Stimulated activated CD8-positive, alpha-beta memory T cell treated with anti-CD3 and anti-CD28 coated beads, Interleukin-15, amount 100 ng/mL, for 4 hours (primary cell): ENCODE results near the gene NCOA3.

Experiments
- DNase-seq, 2 donors: peaks; one replicate each; pipeline ENCODE4 v3.0.0-alpha.2; 2020; ENCODE audit warnings: low read depth in 2 of 2

The NCOA3 gene

DNA sequence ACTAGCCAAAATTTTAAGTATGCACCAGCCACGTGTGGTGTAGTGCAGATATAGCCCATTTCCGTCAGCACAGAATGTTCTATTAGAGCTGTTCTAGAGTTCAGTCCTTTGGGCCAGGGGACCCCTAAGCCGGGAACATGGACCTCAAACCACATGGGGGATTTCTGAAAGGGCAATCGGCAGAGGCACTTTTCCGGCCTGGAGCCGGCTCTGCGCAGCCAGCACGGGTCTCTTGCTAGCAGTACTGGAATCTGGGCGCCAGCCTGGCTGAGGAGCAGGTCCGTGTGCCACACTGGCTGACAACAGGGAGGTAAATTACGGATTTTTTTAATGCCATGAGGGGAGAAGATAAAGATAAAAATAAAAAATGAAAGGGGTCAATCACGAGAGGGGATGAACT is 163.1 kb downstream of the NCOA3 start:
- DNase-seq: no peak

DNA sequence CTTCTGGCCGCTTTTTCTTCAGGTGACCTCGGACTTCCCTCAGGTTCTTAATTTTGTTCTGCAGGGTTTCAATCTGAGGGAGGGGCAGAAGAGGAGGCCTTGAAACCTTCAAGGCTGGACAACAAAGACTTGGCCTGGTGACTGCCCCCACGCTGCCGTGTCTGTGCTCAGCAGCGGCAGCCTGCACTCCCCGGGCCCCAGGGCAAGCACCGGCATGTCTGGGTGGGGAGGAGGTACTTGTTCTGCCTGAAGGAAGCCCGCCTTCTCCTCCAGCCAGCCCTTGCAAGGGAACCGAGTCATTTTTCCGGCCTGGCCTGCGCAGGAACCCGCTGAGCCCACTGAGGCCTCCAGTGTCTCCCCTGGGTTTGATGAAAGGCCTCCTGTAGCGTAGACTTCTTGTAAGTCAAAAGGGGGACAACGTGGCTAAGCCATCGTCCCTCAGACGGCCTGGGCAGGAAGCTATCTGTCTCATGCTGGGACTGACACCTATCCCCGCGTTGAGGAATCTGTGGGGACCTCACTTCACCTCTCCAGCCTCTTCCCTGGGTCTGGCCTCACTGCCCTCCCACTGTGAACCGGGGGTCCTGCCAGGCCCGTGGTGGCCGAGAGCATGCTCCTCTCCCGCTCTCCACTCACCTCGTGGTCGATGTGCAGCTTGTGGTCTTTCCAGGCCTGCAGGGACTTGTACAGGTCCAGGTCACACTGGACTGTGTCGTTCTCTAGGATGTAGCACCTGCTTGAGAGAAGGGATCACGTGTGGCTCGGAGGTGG is 163.7 kb downstream of the NCOA3 start:
- no peak for DNase-seq

DNA sequence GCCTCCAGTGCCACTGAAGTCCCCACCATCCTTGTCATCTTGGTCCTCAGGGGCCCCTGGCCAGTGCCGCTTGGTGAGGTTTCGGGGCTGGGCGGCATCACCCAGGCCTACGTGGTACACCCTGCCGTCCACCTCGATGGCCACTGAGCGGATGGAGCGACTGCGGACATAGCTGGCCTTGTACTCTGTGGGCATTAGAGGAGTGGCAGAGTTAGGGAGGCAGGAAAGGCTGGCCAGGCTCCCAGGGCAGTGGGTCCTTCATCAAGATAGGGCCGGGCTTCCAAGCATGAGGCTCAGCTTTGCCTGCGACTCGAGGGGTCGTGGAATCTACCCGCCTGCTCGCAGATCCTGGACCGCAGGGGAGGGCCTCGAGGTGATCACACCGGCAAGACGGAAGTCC is 164.6 kb downstream of the NCOA3 start:
- DNase-seq: no peak

DNA sequence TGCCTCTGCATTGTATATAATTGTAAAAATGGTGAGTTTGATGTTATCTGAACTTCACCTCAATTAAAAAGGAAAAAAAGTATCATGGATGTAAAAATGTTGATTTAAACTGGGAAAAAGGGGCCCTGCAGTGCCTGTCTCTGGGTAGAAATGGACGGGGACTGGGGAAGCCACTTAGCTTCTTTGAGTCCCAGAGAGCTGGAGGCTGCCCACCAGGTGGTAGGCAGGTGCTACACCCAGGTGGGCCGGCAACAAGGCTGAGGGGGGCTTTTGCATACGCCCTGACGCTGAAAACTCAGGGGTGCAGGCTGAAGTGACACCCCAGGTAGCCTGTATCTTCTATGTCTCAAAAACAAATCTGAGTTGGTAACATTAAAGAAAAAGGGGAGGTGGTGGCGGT is 165.4 kb downstream of the NCOA3 start:
- DNase-seq: no peak

DNA sequence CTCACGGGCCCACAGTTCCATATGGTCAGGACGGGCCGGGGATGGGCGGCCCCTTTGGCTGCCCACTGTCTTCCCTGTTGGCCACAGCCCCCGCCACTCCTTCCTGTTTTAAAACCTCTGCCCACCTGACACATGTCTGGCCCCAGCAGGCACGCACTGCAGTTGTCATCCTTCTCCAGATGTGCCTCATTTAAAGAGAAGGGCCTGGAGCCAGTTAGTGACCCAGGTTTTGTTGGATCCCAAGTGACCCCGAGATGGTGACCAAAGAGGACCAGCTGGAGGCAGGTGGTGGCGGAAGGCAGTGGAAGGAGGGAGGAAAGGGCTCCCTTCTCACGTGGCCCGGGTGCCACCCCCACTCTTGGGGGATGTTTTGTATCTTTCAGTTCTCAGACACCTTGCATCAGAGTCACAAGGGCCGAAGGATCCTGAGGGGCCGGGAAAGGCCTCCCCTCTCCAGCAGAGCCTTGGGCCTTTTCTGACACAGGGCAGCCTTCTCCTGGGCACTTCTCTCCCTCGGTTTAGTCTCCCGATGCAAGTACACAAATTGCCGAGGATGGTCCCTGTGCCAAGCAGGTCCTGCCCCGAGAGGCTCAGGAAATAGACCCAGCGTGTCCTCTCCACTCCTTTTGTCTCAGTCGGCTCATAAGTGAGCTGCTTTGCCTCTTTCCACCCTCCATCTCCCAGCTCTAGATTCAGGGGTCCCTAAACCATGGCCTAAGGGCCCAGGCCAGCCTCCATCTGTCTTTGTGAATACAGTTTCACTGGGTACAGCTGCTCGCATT is 166.0 kb downstream of the NCOA3 start:
- no peak for DNase-seq

DNA sequence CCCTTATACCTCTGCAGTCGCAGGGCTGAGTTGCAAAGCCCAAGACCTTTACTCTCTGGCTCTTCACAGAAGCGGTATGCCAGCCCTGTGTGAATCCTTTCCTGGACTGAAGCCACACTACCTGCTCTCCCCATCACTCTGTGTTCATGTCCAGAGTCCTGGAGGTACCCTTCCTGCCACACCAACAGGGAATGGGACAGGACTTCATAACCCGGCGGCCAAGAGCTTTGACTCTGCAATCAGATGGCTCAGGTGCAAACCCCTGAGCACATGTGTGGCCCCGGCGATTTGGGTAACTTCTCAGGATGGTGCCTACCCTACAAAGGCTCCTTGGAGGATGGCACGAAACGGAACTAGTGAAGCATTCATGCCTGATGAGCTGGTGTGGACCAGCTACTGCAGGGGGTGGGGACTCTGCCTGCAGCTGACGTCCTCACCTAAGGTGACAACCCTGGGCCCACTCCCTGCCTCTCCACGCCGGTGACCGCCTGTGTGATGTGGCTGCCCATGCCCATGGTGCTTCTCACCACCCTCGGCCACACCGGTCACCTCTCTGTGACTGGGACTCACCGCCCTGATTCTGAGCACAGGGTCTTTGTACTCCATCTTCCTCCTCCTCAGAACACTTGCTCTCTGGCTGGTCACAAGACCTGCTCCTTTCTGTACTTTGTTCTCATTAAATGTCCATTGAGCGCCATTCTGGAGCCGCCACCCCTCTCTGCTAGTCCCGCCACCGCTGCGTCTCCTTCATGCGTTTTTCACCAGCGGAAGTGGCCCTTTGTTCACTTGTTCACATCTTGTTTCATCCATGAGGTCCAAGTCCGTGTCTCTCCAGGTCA is 166.8 kb downstream of the NCOA3 start:
- no peak for DNase-seq

DNA sequence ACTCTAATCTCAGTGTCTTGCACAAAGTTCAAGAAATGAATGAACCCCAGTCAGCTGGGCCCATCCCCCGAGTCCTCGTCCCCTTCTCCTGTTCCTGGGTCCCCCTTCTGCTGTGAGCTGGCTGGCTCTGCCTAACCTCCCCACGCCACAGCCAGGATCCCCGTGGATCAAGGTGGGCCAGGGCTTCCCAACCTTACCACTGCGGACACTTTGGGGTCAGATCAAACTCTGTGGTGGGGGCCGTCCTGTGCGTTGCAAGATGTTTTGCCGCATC is 167.4 kb downstream of the NCOA3 start:
- no peak for DNase-seq

DNA sequence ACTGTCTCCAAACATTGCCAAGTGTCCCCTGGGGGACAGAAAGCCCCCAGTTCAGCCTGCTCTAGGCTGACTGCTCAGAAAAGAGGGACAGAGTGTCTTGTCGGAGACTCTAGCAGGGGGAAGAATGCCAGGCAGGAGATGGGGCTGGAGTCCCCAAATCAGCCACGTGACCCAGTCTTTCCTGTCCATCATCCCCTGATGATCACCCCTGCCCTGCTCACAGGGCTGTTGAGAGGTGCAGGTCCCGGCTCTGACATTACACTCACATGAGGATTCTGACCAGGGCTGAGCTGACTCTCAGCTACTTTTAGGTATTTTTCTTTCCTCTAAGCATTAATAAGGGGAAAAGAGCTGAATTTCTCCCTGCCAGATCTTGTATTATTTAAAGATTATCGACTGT is 167.8 kb downstream of the NCOA3 start:
- DNase-seq: no peak

DNA sequence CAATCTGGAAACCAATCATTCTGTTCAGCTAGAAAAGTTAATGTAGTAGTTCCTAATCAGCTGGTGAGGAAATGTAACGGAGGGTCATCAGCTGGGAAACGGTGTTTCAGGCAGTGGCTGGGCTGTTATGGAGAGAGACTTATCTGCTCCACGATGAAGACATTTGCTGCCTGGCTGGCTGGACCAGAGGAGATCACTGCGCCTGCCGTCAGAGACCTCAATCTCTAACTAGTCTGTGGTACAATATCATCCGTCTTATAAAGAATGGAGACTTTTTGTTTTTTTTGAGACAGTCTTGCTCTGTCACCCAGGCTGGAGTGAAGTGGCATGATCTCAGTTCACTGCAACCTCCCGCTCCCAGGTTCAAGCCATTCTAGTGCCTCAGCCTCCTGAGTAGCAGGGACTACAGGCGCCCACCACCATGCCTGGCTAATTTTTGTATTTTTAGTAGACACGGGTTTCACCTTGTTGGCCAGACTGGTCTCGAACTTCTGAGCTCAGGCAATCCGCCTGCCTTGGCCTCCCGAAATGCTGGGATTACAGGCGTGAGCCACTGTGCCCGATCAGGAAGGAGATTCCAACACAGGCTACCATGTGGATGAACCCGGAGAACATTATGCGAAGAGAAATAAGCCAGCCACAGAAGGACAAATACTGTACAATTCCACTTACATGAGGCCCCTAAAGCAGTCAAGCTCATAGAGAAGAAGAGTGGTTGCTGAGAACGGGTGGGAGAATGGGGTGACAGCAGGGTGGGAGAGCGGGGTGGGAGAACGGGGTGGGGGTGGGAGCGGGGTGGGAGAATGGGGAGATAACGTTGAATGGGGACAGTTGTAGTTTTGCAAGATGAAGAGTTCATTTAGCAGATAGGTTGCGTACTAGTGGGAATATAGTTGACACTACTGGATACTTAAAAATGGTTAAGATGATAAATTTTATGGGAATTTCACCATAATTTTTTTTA is 168.5 kb downstream of the NCOA3 start:
- DNase-seq: no peak

DNA sequence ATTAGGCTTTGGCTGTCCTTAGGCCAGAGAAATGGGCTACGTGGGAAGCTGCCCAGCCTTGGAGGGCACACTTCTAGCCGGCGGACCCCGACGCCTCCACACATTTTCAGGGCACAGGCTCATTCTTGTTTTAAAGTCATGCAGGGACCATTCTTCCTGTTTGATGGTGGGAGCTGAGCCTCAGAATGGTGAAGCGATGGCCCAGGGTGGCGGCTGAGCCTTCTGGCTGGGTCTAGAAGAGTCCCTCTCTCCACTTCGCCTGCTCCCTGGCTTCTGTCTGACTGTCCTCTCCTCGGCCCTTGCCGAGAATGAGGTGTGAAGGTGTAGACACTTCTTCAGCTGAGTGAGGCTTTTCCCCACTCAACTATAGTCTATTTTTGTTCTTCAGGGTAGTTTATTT is 169.2 kb downstream of the NCOA3 start:
- no peak for DNase-seq

DNA sequence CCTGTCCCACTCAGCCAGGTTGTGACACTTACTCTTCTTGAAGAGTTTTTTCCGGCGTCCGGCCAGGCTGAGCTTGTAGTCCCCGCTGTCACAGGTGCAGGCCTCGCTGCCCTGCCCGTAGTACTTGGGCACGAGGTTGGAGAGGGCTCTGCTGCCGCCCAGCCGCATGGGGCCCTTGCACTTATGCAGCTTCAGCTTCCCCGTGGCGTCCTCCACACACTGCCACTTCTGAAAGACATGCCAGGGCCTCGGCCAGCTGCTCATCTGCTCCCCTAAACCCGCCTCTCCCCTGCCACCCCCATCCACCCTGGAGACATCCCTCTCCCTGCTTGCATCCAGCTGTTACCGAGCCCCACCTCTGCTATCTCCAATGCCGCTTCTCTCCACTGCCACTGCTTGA is 170.5 kb downstream of the NCOA3 start:
- DNase-seq: no peak

DNA sequence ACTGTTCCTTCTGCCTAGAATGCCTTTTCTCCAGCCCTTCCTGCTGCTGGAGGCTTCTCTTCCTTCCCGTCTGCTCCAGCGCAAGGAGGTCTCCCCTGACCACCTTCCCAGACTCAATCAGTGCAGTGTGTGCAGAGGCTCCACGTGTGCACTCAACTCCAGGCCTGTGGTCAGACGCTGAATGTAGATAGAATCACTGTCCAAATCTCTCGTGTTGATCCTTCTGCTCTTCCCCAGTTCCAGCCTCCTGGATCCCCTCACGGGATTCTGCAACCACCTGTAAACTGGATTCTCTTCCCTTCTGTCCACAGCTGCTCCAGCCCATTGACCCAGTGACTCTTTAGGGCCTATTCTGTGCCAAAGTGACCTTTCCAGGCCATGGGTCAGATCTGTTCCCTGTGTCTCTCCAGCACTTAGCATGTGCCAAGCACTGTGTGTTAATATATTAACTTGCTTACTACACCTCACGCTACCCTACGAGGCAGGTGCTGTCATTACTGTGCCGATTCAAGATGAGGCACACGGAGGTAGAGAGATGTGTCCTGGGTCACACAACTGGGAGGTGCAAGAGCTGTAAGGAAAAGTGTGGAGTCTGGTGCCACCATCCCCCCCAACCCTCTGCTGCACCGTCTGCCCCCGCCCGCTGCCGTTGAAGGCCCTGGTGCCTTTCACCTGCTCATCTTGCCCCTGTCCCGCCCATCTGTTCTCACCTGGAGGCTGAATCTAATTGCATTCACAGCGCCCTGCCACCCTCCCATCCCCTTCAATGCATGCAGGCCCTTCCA is 171.4 kb downstream of the NCOA3 start:
- DNase-seq: no peak

DNA sequence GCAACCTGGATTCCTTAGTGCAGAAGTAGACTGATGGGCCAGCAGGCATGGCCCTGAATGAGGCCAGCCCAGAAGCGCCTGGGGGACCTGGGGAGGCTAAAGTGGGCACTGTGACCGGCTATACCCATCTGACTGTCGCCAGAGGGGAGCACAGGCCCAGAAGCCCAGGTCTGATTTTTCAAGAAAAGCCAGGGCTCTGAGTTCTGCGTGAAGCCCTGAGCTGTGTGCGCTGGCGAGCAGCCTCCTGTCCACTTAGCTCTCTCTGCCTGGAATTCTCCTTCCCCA is 171.9 kb downstream of the NCOA3 start:
- no peak for DNase-seq

DNA sequence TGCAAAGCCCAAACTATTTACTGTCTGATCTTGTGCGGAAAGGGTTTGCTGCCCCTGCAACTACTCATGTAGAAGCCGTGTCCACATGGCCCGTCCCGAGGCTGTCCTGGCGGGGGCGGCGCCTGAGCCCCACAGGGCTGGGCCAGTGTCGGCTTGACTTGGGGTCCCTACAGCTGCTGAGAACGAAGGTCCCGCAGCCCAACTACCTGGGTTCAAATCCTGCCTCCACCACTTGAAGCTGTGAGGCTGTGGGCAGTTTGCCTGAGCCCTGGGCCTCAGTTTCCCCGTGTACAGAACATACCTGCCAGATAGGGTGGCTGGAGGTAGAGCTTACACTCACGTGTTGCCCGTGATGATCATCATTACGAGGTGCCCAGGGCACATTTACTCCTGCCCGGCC is 172.5 kb downstream of the NCOA3 start:
- DNase-seq: no peak

DNA sequence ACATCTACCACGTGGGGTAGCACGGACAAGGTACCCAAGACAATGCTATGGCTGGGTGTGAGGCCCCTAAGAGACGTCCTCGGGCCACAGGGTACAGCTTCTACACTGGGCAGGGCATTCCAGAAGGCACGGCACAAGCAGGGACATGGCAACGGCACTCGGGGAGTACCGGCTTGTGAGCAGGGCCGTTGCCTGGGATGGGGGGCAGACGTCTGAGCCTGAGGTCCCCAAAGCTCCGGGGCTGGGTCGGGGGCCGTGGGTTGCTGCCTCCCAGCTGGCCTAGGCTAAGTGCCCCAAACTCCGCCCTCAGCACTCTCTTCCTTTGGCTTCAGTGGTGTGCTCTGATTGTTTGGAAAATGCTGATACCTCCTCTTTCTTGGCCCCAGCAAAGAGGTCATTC is 173.0 kb downstream of the NCOA3 start:
- no peak for DNase-seq

DNA sequence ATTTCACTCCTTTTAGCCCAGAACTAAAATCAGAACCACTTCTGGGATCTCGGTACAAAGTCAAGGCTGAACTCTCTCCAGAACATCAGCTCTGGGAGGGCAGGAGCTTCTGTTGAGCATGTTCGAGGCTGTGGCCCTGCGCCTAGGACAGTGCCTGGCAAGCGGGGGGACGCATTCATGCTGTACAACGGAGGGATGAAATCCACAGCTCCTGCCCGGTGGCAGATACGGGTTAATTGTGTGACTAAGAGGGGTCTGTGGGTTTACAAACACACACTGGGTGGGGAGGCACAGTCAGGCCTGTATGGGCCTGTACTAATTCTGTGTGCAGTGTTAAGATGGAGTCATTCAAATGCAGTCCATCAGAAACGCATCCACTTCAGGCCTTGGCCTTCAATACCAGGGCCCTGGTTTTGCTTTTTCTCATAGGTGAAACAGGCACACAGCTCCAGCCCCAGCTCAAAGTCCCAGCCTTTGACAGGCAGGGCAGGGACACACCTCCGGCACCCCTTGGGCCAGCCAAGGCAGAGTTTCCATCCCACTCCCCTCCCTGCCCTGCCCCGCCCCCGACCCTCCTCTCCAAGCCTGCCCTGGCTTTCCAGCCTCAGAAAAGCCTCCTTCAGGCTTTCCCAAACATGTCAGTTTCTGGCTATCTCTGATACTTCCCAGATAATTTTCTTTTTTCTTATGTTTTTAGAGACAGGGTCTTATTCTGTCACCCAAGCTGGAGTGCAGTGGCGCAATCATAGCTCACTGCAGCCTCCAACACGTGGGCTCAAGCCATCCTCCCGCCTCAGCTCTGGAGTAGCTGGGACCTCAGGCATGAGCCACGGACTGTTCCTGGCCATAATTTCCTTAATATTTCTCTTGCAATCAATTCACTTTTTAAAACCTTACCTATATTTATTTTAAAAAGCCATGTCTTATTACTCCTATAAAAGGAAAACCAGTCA is 173.8 kb downstream of the NCOA3 start:
- DNase-seq: no peak

DNA sequence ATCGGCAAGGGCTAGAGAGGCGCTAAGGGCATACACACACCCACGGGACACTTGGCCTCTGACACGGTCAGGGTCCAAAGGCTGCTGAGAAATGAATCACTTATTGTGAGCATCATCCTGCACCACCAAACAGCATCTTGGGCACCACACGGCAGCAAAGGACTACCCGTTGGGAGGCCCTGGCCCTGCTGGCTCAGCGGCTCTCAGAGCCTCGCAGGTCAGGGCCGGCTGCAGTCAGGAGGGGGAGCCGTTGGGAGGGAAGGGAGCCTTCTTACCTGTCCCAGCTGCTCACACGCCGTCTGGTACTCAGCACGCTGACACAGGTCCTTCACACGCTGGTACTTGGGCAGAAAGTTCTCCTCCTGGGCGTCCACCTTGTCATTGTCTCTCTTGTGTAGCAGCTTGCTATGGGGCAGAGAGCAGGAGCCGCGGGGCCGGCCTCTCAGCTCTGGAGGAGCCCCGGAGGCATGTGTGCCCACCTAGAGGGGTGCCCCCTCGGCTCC is 174.6 kb downstream of the NCOA3 start:
- no peak for DNase-seq

DNA sequence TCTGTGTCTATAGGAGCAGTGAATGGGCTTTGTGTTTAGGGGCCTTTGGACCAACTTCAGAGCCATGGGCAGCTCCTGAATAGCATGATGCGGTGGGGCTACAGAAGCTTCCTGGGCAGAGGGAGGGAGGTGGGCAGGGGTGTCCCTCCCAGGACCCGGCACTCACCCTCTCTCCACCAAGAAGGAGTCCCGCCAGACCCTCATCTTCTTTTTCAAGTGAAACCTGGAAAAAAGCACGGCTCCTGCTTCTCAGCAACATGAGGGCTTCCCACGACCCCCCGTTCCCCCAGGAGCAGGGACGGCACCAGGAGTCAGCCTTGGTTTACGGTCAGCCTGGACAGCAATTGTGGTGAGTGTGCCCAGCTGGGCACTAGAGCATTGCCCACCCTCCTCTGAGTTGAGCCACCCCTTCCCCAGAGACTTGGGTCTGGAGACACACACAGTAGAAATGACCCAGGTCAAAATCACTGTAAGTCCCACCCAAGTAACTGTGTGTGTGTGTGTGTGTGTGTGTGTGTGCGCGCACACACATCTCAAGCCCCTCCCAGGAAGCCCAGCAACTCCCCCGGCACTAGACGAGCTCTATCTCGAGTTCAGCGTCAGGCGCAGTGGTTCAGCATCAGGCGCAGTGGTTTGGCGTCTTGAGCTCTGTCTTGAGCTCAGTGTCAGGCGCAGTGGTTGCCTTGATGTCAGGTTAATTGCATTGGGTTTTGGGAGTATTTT is 175.4 kb downstream of the NCOA3 start:
- DNase-seq: no peak
